Hepatocyte (in vitro differentiated cells): Measurements from ENCODE around the gene GAS2.

Experiments used
- CTCF ChIP-seq: fragments of 200-600 bp; sonication (generic); IDR thresholded peaks from 2 replicates; pipeline ENCODE4 v1.5.1; 2016; ENCODE audit warnings: antibody characterized with exemption, mild to moderate bottlenecking; ENCODE audit not compliant: poor library complexity
- EZH2 ChIP-seq: fragments of 200-600 bp; sonication (generic); IDR thresholded peaks from 2 replicates; pipeline ENCODE4 v1.6.1; 2016; ENCODE audit warnings: antibody characterized with exemption, mild to moderate bottlenecking, borderline replicate concordance

- no peak for TF ChIP-seq EZH2
- peak; percentile 70 for TF ChIP-seq CTCF
Observed at GRCh38 chr11:22829231-22830081, 163.0 kb downstream of the GAS2 start, which contains the start of gene SVIP.
